HL-60 (cell line): ENCODE data around the gene DMD.

Source experiments
- DNase-seq, 2 experiments: peaks; one replicate each; pipeline ENCODE4 v3.0.0-alpha.2; 2010 to 2020; ENCODE audit warnings: low read depth in 1 of 2, low spot score in 1 of 2
- H3K27ac ChIP-seq: fragments of 250-450 bp; sonication (Bioruptor Pico); replicated peaks from 2 replicates; pipeline ENCODE4 v1.5.1; 2020; ENCODE audit warnings: mild to moderate bottlenecking, moderate library complexity
- H3K27me3 ChIP-seq: fragments of 250-450 bp; sonication (Bioruptor Pico); 2 replicates; pipeline ENCODE4 v1.5.1; 2021; ENCODE audit warnings: mild to moderate bottlenecking, moderate library complexity; ENCODE audit not compliant: insufficient read depth, poor library complexity, severe bottlenecking
- H3K4me3 ChIP-seq: replicated peaks from 2 replicates; pipeline ENCODE4 v1.5.1; 2011; ENCODE audit warnings: mild to moderate bottlenecking, control low read depth, low read length; ENCODE audit not compliant: insufficient read depth
- GABPA ChIP-seq: IDR thresholded peaks from 2 replicates; pipeline ENCODE4 v1.6.1; 2012; ENCODE audit warnings: low read depth
- POLR2AphosphoS5 ChIP-seq: IDR thresholded peaks from 2 replicates; pipeline ENCODE4 v1.6.1; 2012; ENCODE audit warnings: low read depth
- SPI1 ChIP-seq: IDR thresholded peaks from 2 replicates; pipeline ENCODE4 v1.6.1; 2012; ENCODE audit warnings: low read depth, mild to moderate bottlenecking, borderline replicate concordance
- TF ChIP-seq, protein P1 (sequence below): IDR thresholded peaks from one replicate; pipeline ENCODE4 v1.5.1; 2011; ENCODE audit warnings: low read length, control low read depth, inconsistent platforms; ENCODE audit not compliant: insufficient read depth
- TF ChIP-seq, protein P2 (sequence below): IDR thresholded peaks from 2 replicates; pipeline ENCODE4 v1.6.1; 2012; ENCODE audit warnings: low read depth; ENCODE audit not compliant: insufficient replicate concordance

Gene DMD

DNA sequence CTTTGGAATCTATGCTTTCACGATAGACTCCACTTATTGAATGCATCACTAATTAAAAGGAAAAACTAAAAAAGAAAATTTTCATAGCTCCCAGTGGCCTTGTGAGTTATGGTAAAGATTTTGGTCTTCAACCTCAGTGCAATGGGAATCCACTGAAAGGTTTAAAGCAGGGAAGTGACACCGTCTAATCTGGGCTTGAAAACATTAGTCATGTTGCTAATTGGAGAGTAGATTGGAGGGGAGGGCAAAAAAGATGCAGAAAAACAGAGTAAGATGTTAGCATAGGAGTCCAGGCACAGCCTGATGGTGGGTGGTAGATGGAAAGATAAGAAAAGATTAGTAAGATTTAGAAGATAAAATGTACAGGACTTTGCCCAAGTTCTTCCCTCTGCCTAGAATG, 1506.4 kb downstream of the DMD start:
- Histone ChIP-seq H3K27ac (no peak overlapping the region), H3K27me3 (no peaks in the 10 kb centered on the region), H3K4me3 (no peak overlapping the region)

DNA sequence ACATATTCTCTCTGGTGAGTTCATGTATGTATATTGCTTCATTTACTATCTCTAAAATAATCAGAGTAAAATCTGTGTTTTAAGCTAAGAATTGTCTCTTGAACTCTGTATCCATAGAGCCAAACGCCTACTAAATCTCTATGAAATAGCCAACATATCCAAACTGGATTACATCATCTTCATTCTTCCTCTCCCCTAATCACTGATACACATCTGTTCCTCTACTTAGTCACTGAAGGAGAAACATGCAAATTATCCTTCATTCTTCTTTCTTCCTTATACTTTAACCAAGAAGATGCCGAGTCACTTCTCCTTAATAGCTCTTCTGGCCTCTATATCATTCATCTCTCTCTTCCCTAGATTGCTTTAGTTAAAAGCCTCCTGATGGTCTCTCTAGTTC, 1509.1 kb downstream of the DMD start:
- Histone ChIP-seq H3K27ac (no peak overlapping the region), H3K27me3 (no peaks in the 10 kb centered on the region), H3K4me3 (no peak overlapping the region)
- TF ChIP-seq, protein P1, sequence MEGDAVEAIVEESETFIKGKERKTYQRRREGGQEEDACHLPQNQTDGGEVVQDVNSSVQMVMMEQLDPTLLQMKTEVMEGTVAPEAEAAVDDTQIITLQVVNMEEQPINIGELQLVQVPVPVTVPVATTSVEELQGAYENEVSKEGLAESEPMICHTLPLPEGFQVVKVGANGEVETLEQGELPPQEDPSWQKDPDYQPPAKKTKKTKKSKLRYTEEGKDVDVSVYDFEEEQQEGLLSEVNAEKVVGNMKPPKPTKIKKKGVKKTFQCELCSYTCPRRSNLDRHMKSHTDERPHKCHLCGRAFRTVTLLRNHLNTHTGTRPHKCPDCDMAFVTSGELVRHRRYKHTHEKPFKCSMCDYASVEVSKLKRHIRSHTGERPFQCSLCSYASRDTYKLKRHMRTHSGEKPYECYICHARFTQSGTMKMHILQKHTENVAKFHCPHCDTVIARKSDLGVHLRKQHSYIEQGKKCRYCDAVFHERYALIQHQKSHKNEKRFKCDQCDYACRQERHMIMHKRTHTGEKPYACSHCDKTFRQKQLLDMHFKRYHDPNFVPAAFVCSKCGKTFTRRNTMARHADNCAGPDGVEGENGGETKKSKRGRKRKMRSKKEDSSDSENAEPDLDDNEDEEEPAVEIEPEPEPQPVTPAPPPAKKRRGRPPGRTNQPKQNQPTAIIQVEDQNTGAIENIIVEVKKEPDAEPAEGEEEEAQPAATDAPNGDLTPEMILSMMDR, result no peak
- TF ChIP-seq GABPA, result no peak
- no peak for TF ChIP-seq POLR2AphosphoS5
- no peak for TF ChIP-seq SPI1
- TF ChIP-seq, protein P2, sequence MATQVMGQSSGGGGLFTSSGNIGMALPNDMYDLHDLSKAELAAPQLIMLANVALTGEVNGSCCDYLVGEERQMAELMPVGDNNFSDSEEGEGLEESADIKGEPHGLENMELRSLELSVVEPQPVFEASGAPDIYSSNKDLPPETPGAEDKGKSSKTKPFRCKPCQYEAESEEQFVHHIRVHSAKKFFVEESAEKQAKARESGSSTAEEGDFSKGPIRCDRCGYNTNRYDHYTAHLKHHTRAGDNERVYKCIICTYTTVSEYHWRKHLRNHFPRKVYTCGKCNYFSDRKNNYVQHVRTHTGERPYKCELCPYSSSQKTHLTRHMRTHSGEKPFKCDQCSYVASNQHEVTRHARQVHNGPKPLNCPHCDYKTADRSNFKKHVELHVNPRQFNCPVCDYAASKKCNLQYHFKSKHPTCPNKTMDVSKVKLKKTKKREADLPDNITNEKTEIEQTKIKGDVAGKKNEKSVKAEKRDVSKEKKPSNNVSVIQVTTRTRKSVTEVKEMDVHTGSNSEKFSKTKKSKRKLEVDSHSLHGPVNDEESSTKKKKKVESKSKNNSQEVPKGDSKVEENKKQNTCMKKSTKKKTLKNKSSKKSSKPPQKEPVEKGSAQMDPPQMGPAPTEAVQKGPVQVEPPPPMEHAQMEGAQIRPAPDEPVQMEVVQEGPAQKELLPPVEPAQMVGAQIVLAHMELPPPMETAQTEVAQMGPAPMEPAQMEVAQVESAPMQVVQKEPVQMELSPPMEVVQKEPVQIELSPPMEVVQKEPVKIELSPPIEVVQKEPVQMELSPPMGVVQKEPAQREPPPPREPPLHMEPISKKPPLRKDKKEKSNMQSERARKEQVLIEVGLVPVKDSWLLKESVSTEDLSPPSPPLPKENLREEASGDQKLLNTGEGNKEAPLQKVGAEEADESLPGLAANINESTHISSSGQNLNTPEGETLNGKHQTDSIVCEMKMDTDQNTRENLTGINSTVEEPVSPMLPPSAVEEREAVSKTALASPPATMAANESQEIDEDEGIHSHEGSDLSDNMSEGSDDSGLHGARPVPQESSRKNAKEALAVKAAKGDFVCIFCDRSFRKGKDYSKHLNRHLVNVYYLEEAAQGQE, result no peak
- DNase-seq, result no peak

More for the DNA sequence above, 1506.4 kb downstream of the DMD start:
- TF ChIP-seq, protein P1, result no peak
- TF ChIP-seq POLR2AphosphoS5, result no peak
- no peak for TF ChIP-seq GABPA
- no peak for TF ChIP-seq SPI1
- TF ChIP-seq, protein P2, result no peak
- DNase-seq, result no peak

DNA sequence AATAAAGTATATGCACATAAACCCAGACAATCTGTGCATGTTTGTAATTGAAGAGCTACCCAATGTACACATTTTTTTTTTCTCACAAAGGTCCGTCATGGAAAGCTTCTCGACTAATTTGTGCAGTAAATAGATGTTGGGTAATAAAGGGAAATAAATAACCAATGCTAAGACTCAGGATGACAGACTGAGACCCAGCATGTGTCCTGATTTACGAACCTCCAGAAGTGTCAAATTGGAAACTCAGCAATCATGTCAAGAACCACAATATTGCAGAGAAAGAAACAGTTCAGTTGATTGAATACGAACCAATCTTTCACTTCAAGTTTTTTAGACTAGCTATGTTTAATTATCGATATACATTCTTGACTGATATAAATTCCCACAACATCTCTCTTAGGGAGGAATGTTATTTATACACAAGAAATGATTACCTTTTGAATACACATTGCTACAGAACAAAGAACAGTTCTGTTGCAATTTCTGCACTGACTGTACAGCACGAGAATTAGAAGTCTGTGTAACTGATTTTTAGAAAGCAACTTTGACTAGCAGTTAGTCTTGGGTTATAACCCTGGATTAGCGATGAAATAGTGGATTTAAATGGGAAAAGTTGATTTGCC, 1513.9 kb downstream of the DMD start:
- Histone ChIP-seq H3K27me3 (no peaks in the 10 kb centered on the region), H3K27ac (no peak overlapping the region), H3K4me3 (no peak overlapping the region)
- TF ChIP-seq GABPA, result no peak
- TF ChIP-seq, protein P2, result no peak
- DNase-seq, result no peak
